Liver (tissue), 3 donors: Measurements from ENCODE around the gene ARHGEF2.

Experiments used
- NR2F2 ChIP-seq: IDR thresholded peaks from 2 replicates; pipeline ENCODE4 v1.6.1; 2016; ENCODE audit warnings: antibody characterized with exemption
- TF ChIP-seq, protein P1 (sequence below): fragments of 150-350 bp; IDR thresholded peaks from 2 replicates; pipeline ENCODE4 v1.5.1; 2017; ENCODE audit warnings: improper control_type of control experiment, low read depth, low read length; ENCODE audit not compliant: missing input control
- donor health status: healthy.
- donor health status: healthy.

DNA sequence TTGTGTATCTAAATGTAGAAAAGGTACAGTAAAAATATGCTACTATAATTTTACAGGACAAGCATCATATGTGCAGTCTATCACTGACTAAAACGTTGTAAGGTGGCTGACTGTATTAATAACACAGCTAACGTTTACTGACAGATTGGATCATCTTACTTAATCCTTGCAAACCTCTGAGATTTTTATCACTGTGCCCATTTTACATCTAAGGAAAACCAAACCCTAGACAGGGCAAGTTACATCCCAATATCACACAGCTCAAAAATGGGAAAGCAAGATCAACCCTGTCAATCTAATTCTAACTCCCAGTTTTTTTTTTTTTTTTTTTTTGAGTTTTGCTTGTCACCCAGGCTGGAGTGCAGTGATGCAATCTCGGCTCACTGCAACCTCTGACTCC, 59.7 kb downstream of the ARHGEF2 start:
- no peak for TF ChIP-seq NR2F2
- TF ChIP-seq, protein P1, sequence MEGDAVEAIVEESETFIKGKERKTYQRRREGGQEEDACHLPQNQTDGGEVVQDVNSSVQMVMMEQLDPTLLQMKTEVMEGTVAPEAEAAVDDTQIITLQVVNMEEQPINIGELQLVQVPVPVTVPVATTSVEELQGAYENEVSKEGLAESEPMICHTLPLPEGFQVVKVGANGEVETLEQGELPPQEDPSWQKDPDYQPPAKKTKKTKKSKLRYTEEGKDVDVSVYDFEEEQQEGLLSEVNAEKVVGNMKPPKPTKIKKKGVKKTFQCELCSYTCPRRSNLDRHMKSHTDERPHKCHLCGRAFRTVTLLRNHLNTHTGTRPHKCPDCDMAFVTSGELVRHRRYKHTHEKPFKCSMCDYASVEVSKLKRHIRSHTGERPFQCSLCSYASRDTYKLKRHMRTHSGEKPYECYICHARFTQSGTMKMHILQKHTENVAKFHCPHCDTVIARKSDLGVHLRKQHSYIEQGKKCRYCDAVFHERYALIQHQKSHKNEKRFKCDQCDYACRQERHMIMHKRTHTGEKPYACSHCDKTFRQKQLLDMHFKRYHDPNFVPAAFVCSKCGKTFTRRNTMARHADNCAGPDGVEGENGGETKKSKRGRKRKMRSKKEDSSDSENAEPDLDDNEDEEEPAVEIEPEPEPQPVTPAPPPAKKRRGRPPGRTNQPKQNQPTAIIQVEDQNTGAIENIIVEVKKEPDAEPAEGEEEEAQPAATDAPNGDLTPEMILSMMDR: no peak
